Fibroblast of peridontal ligament (primary cell): ENCODE data around the gene GRIP1.

Experiments used
- DNase-seq: peaks from one replicate; pipeline ENCODE4 v3.0.0-alpha.2; 2010; ENCODE audit errors: extremely low read depth

GRIP1 gene

GRCh38 chr12:66693901-66694513 is 15.1 kb upstream of the GRIP1 start:
- peak; percentile 82 for DNase-seq

DNA sequence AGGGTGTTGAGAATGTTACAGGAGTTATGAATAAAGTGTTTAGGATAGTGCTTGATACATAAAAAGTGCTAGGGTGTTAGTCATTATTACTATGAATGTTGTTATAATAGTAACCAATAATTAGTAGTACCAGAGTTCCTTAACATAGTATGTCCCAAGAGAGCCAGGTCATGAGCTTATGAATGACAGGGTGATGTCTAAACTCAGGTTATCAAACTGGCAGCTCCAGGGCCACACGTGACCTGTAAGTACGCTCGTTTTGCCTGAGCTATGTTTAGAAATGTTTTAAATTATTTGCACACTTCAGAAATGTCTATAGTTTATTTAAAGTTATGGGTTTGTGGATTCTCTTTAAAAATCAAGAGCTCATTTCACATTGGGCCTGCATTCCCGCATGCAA is 14.1 kb upstream of the GRIP1 start:
- no peak for DNase-seq

DNA sequence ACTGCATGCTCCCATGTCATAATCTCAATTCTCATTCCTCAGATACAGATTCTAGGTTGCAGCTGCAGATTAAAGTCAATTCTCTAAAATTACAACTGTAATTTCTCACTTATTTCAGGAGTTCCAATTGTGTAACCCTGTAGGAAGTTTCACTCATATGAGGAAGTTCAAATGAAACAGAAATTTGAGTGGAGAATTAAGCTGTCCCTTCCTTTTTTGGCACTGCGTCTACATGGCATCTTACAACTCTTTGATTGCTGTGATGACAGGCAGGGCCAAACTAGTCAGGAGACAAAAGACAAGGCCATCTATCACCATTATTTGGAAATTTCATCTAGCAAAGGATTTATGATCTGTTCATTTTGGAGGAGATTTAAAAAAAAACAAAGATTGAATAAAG is 13.3 kb upstream of the GRIP1 start:
- no peak for DNase-seq

DNA sequence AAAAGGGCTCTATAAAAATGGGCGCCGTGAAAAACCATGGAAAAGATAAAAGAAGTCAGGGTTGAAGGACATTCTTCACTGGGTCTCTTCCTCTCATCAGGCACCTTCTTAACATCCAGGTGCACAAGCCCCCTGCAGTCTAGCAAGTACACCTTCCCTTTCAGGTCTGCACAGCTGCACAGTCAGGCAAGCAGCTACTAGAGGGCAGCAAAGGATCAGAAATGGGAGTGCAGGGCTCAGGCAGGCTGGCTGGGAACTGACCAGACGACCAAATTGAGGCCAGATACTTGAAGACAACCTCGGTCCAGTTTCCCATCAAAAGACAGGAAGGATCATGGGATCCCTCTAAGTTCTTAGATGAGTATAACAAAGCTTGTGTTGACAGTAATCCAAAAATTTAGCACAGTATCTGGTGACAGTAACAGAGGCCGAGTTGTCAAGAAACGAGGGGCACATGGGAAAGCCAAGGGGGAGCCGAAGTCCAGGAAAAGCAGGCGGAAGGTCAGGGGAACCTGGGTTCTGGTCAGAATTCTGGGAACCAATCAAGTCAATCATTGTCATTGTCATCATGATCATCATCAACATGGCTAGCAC is 10.1 kb upstream of the GRIP1 start:
- peak; percentile 12 for DNase-seq

DNA sequence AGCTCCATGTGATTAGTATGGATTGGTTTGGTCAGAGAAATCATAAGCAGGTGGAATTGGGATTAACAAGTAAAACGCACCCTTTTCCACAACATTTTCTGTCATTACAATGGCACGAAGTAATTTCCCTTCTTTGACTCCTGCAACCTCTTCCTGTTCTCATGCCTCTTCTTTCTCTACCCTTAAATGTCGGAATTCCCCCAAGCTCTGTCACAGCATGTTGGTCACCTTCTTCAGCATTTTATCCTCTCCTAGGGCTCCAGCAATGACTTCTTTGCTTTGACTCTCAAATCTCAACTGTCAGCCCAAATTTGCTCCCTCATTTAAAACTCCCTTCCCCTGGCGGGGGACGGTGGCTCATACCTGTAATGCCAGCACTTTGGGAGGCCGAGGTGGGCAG is 5.3 kb upstream of the GRIP1 start:
- DNase-seq, result no peak

GRCh38 chr12:66683822-66684221 is 4.9 kb upstream of the GRIP1 start:
- DNase-seq, result no peak

DNA sequence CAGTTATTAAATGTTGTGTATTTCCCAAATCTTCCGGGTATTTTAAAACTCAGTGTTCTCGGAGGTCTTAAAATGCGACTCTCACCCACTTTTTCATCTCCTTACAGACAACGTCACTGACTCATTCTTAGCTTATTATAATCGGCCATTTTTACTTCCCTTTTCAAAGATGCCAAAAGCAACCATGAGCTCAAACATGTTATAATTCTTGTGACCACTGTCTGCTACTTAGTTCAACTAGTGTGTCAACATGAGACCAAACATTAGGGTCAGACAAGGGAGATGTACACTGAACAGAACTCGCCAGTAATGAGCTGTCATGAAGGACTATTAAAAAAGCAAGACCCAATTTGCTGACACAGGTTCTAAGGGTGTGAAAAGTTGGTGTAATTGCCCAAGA is 4.2 kb upstream of the GRIP1 start:
- DNase-seq, result no peak

DNA sequence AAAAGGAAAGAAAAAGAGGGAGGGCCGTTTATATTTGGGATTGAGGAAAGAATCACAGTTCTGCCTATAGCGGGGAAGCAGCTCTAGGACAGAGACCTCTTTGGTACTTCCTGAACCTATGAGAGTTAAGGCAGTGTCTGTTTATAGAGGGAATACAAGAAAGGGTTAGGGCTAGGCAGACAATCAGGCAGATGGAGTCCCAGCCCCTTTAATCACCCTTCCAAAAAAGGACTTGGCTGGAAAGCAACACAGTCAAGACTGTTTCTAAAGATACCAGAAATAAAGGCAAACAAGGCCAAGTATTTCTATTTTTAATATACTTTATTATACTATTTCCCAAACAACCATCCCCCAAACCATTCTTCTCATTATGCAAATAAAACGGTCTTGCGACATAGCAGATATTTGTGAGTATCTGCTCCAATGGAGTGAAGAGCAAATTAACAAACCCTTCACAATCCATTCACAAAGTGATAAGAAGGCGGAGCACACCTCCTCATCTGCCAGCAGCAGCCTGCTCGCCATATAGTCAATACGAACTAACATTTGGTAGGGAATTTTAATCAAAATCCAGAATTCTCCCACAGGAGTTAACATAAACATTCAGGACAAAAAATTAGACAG is 697 bp upstream of the GRIP1 start:
- DNase-seq, result no peak

DNA sequence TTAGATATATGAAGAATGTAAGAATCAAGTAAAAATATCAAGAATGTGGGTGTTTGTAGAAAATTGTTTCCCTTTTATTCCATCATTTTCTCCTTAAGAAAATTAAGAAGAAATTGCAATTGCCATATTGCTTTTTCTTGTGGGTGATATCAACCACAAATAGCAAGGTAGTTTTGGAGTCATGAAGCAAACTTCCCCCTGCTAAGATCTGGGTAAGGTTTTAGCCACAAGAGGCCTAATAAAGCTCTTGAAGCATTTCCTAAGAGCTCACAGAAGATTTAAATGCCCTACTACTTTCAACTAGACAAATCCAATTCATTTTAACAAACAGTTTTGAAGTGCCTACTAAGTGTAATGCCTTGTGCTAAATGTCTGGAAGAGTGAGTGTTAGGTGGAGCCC is 2.6 kb downstream of the GRIP1 start:
- no peak for DNase-seq

- DNase-seq, result no peak
These were observed 4.3 kb downstream of the GRIP1 start for GRCh38 chr12:66674495-66675122.

DNA sequence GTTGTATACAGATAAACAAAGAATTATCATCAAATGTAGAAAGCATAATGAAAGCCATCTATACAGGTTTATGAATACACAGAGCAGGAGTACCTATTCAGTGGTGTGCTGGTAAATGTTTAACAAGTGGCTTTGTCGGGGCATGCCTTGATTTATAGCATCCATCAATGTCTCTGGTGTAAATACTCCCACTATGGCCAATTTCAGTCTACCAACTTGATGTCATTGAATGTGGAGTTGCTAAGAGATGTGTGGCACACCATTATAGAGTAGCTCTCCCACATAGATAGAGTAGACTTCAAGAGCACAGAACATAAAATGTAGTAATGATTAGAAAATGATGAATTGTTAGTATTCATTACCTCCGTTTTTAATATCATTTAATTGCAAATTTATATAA is 9.3 kb downstream of the GRIP1 start:
- no peak for DNase-seq

DNA sequence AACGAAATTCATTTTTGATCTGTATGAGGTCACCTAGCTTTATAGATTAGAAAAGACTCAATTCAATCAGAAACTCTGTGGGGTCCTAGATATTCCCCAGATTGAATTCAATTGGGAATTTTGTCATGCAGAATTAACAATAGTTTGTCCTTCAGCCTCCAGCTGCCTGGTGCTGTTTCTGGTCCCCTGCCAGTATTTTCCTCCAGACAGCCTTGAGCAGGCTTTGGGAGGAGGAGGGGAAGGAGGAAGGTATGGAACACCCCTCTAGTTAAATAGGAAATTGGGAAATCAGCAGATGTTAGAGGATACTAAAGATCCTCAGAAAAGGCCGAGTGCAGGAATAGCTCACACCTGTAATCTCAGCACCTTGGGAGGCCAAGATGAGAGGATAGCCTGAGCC is 10.6 kb downstream of the GRIP1 start:
- DNase-seq, result no peak

- no peak for DNase-seq
These were observed 11.0 kb downstream of the GRIP1 start for GRCh38 chr12:66667906-66668305.

DNA sequence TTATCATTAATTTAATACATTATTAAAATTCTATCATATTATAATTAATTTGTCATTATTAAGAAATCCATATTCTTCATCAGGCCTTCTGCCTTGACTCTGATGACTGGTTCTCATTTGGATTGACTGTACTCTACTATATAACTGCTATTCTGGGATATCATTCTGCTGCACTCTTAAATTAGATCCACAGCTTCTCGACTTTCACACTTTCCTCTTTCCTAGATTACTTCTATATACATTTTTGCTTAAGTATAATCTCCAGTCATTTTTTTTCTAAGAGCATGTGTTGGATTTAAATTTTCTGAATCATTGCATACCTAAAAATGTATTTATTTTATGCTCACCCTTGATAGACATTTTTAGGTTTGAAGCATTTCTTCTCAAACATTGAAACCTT is 12.4 kb downstream of the GRIP1 start:
- DNase-seq, result no peak

DNA sequence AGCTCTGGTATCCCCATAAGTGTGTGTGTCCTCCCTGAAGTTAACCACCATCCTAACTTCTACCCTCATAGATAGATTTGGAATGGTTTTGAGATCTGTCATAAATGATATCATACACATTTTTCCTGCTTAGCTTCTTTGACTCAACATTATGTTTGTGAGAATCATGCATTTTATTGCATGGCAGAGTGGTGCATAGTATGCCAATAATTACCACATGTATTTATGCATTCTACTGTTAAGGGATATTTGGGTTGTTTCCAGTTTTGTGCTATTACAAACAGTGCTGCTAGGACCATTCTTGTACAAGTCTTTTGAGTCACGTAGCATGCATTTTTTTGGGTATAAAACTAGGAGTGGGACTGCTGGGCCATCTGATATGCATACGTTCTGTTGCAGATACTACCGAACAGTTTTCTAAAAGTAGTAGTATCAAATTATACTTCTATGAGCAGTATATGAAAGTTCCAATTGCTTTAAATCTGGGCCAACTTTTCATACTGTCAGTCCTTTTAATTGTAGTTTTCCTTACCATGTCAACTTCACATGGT is 13.4 kb downstream of the GRIP1 start:
- peak; percentile 4 for DNase-seq

DNA sequence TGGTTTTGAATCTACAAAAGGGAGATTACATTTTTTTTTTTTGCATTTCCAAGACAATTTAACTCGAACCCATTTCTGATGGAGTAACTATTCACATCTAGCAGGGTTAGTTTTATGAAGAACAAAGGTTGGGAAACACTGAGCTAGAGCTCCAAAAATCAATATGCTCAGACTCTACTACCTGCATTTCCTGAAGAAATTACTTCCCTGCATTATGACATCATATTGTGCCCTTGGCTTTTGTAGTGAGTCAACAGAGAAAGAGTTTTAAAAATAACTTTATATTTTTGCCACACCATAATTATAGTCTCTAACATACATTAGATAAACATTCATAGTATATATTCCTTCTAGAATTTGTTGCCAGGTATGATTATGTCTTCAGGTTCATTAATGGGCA is 14.8 kb downstream of the GRIP1 start:
- DNase-seq, result no peak

DNA sequence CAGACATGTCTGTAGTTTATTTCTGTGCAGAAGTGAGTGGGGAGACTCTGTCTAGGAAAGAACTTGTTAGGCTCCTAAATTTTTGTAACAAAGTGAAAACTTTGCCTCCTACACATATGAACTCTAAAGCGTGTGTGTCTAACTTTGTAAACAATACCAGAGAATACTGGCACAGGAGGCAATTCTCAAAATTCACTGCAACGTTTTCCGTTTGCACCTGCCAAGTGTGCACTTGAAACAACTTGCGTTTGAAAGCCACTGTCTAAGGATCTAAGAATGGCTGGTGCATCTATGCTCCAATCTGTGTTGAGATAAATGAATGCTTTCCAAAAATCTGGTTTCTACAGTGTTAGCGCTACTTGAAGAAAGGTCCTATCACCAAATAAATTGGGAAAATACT is 15.3 kb downstream of the GRIP1 start:
- no peak for DNase-seq

GRCh38 chr12:66662729-66663128 is 16.1 kb downstream of the GRIP1 start:
- DNase-seq, result peak; percentile 28

GRCh38 chr12:66662179-66662578 is 16.7 kb downstream of the GRIP1 start:
- DNase-seq, result no peak

- DNase-seq, result no peak
These were observed 17.5 kb downstream of the GRIP1 start for GRCh38 chr12:66661357-66661756.

GRCh38 chr12:66653796-66654195 is 25.1 kb downstream of the GRIP1 start:
- DNase-seq, result no peak

- DNase-seq, result no peak
These were observed 30.7 kb downstream of the GRIP1 start for GRCh38 chr12:66648033-66648735.
